CD4-positive, alpha-beta T cell treated with Interleukin-1 beta for 1 hour (primary cell): Measurements from ENCODE around the gene YWHAQ.

Experiments
- DNase-seq, 2 donors: peaks; one replicate each; pipeline ENCODE4 v3.0.0-alpha.2; 2020 to 2022

Gene YWHAQ

DNA sequence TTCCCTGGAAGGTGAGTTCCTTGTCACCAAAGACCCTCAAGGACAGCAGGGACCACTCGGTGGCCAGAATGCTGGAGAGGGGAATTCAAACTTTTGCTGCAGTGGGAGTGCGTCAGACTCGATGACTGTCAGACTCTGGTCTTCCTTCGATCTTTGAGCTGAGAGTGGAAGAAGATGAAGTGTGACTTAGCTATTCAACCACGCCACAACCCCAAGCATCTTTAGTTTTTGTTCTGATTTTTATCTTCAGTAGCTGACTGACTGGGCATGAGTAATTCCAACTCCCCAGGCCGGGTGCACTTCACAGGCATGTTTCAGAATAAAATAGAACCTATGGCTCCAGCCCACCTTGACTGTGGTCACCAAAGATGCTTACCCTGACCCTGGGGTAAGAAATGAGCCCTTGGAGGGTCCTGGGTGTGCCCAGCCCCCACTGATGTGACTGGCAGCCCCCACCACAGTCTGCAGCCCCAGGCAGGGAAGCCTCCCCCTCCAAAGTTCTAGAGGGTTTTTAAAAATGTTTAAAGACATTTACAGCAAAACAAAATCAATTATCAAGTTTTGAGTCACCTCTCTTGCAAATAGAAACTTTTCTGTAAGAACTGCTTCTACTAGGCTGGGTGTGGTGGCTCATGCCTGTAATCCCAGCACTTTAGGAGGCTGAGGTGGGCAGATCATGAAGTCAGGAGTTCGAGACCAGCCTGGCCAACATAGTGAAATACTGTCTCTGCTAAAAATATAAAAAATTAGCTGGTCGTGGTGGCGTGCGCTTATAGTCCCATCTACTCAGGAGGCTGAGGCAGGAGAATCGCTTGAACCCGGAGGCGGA is 24.9 kb upstream of the YWHAQ start:
- peak in 1 of 2 donors; percentile 17 for DNase-seq

DNA sequence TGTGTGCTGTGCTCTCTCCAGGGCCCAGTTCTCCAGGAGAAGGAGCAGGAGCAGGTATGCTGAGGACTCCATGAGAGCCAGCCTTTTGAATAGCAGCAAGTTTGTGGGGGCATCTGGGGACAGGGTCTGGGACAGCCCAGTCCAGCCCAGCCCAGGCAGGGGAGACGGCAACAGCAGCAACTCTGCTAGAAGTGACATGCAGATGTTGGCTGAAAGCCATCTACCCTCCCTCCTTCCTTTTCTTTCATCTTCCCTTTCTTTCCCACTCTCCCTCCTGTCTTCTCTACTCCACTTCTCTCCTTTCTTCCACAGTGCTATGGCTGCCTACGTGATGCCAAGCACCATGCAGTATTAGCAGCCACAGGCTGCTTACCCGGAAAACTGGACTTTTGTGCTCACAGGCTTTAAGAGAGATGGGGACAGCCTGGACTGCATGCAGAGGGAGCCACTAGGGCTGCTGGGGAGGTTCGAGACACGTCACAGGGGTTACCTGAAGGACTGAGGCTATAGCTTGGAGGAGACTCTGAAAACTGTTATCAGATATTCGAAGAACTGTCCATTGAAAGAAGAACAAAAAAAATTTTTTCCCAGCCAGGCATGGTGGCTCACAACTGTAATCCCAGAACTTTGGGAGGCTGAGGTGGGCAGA is 23.8 kb upstream of the YWHAQ start:
- DNase-seq: no peak

DNA sequence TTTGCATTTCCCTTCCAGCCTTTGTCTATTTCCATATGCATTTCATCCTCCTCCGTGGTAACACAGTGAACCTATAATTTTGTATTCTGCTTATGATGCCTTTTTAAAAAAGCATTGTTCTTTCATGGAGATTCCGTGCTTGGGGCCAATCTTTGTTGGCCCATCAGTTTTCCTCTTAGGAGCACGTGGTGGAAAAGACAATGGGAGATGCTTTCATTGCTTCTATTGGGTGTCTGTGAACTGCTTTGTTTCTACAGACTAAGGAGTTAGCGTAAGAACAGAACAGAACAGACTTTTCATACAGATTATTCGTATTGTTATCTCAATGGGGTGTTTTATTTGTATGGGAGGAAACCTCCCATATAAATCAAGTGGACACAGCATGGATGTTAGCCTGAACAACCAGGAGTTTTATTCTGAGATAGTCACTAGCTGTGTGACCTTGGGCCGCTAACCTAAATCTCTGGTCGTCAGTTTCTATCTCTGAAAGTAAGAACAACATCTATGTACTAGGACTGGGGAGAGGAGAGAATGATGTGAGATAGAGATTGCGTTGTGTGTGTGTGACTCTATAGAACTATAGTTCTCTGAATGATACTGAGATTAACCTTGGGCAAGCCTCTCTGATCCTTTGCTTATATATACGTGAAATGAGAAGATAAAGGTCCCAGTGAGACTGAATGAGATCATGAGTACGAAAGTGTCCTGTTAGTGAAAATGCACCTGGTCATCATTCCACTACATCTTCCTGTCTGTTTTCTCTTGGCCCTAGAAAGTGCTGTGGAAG is 22.9 kb upstream of the YWHAQ start:
- DNase-seq: no peak

DNA sequence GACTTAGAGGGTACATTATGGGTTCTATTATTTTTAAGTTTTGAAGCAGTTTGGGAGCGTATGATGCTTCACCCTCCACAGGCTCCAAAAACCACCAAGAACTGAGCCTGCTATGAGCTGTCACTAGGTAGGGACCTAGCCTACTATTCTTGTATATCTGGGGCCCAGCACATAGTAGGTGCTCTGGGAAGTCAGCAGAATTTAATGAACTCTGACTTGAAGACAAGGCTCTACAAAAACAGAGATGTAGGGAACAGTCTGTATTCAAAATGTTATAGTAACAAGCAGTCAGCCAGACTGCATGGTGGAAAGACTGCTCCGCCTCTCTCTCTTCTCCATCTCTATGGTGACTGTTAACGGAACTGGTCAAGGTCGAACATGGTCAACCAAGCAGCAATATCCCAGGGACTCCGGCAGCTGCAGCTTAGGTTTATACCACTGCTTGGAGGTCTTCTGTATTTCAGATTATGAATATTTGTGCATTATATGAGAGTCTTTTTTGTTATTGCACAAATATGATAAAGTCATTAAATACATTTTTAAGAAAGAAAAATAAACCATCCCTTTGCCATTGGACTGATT is 22.2 kb upstream of the YWHAQ start:
- DNase-seq: no peak

DNA sequence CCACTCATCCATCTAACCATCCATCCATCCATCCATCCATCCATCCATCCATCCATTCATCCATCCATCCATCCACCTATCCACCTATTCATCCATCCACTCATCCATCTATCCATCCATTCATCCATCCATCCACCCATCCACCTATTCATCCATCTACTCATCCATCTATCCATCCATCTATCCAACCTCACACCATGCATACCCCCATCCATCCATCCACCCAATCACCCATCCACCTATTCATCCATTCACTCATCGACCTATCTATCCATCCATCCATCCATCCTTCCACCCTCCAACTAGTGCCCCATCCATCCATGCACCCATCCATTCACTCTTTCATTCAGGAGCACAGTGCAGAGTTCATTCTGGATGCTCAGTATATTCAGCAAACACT is 21.5 kb upstream of the YWHAQ start:
- DNase-seq: no peak

DNA sequence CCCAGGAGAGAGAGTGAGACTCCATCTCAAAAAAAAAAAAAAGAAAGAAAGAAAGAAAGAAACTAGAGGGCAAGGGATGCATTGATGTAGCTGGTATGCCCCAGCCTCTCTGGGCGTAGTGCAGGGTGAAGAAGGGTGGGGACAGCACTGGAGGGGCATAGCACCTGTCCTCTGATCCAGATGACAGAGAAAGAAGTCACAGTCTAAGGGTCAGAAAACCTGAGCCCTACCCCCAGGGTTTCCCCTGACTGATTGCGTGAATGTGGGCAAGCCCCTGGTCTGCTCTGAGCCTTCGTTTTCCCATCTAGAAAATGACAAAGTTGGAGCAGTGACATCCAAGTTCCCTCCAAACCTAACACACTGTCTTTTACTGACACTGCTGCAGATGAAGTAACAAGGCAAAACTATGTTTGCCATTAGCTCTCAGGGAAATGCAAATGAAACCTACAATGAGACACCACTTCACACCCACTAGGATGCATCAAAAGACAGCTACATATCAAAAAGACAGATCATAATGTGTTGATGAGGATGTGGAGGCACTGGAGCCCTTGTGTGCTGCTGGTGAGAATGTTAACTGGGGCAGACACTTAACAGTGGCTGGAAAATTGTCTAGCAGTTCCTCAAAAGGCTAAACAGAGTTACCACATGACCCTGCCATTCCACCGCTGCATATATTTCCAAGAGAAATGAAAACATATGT is 19.5 kb upstream of the YWHAQ start:
- no peak for DNase-seq

DNA sequence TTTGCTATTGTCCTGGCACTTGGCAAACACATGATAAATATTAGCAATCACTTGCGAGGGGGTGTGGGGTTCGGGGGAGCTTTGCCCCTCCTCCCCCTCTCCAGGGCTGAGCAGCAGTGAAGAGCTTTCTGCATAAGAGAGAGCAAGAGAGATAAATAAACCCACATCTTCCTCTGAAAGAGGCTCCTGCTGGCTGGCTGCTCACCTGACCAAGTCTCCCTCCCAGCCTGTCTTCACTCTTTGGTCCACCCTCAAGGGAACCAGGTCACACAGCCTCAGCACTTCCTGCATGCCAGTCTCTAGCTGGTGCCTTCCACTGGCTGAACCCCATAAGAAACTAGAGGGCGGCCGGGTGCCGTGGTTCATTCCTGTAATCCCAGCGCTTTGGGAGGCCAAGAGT is 18.5 kb upstream of the YWHAQ start:
- DNase-seq: no peak

DNA sequence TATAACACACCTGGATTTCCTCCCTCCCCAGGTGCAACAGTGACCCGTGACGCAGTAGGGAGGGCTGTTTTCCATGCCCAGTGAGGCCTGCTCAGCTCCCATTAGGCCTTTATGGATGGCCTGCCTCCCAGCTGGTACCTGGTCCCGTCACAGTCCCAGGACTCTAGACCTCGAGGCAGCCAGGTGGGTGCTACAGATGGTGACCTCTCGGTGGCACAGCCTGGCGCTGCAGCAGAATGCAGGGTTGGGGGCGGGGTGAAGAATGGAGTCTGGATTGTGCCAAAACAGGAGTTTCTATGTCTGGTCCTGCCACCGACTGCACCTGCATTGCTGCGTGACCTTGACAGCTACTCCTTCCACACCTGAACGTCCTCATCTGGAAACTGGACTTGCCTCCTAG is 18.0 kb upstream of the YWHAQ start:
- DNase-seq: no peak

DNA sequence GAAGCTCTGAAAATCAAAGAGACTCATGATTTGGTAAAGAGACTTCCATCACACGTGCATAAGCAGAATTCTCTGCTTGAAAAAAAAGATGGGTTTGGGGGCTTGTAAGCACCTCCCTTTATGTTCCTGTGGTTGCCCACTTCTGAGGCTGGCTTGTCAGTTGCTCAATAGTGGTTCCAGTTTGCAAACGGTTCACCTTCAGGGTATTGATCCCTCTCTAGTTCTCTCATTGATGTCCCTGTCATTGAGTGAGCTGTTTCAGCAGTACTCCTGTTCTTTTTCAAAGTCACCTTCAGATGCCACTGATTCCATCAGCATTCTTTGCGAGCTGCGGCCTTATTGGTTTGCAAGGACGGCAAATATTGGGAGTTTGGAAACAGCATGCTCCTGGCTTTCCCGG is 17.1 kb upstream of the YWHAQ start:
- DNase-seq: no peak

DNA sequence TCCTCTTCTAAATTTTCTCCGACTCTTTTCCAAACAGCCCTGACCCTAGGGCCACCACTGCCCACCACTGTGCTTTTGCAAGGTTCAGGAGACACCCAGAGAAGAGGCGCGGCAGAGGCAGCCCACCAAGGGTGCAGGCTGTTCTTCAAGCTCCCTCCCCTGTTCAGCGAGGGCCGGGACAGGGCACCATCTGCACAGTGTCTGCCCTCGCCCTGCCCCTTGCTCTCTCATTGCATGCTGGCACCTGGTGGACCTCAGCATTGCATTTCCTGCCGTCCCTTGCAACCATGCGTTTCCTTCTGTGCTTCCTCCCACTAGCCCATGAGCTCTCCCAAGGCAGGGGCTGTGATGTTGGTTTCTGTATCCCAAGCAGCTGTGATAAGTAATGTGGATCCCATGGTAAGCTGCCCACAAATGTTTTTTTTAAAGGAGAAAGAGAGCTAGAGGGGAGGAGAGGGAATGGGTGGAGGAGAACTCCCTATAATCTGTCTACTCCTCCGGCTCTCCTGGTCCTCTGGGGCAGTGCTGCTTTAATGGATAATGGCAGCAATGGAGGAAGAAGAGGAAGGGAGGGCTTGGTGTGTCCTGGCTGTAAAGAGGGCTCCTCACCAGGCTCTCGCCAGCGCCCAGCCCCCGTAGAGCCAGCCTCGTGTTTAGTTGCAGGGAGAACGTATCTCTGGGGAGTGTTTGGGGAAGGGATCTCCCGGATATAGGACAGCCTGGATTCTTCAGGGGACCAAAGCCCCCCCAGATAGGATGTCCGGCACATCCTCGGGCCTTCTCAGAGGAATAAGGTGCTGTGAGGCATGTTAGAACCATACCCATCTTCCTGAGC is 15.6 kb upstream of the YWHAQ start:
- no peak for DNase-seq

DNA sequence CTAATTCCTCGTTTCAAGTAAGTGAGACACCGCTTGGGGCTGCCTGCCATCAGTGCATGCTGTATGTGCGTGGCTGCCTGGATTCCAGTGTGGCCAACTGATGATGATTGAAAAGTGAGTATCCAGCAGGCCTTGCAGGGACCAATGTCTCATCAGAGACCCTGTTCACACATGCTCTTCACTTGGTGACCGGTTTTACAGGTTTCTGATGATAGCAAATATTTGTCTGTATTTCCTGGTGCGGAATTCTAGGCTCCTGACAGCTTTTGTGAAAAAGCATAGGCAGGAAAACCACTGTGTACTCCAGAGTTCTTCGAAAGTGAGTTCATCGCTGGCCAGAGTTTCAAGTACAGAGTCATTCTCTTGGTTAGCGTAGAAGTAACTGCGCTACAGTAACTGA is 13.8 kb upstream of the YWHAQ start:
- no peak for DNase-seq

DNA sequence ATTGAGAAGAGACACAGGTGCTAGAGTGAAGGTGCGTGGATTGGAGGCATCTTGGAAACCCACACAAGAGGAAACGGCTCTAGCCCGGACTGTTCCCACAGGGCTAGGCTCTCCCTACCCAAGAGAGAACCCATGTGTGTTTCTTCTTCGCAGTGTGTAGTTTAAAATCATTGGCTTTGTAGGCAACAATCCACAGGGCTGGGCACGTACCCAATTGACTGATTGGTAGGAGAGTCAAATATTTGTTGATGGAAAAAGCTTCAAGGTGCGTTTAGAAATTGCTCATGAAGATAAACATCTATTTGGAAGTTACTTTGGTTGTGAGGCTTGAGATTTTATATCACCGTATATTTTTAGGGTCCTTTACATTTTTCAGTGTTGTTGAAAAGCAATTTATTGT is 13.2 kb upstream of the YWHAQ start:
- DNase-seq: no peak

DNA sequence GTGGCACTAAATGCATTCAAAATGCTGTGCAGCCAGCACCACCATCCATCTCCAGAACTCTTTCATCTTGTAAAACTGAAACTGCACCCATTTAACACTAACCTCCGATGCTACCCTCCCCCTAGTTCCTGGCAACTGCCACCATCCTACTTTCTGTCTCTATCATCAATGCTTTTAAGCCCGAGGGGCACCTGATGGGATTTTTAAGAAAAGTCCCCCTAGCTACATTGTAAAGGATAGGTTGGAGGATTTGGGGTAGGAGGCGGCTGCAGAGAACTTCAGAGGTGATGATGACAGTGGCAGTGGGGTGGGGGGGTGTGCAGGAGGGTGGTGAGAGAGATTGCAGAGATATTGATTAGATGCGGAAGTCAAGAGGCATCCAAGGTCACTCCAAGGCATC is 10.8 kb upstream of the YWHAQ start:
- DNase-seq: peak in 1 of 2 donors; percentile 25

DNA sequence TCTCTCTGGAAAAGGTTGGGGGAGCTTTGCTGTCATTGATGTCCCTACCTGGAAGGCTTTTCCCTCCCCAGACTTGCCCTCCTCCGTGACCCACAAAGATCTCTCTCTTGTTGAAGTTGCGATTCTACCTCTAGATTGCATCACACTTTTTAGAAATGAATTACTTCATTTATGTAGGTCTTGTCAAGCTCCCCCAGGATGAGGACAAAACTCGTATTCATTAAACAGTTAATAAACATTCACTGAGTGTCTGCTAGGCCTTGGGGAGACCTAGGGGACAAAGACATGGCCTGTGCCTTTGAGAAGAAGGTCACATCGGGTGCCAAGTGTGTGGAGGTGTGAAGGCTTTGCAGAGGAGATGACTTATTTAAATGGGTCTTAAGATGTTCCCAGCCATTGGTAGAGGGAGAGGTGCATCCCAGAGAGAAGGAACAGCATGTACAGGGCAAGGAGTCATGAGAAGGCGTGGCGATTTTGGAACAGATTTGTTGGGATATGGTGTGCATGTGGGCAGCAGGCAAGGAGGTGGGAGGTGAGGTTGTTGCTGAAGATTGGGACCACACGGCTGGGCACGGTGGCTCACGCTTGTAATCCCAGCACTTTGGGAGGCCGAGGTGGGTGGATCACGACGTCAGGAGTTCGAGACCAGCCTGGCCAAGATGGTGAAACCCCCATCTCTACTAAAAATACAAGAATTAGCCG is 9.8 kb upstream of the YWHAQ start:
- DNase-seq: no peak

DNA sequence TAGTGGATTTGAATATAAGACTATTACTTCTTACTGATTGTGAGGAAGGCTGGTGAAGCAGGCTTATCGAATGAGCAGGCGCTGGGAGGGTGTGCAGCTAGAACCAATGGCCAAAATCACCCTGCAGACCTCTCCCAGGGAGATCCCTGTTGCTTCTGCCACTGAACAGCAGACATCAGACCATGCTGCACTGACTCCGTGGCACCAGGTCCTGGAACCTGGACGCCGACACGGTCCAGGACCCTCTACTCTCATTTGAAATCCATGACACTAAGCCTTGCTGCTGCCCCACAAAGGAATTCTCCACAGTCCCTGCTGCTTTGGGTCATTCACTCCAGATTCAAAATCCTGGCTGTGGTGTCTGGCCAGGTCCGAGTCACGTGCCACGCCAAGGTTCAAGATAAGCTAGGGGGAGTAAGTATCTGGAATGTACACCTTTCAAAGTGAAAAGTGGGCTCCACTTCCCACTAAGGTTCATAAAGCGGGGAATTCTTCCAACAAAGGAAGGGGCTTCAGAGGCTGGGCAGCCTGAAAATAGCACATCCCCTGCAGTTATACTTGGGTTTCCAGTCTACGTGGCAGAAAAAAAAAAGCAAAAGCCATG is 9.0 kb upstream of the YWHAQ start:
- no peak for DNase-seq

DNA sequence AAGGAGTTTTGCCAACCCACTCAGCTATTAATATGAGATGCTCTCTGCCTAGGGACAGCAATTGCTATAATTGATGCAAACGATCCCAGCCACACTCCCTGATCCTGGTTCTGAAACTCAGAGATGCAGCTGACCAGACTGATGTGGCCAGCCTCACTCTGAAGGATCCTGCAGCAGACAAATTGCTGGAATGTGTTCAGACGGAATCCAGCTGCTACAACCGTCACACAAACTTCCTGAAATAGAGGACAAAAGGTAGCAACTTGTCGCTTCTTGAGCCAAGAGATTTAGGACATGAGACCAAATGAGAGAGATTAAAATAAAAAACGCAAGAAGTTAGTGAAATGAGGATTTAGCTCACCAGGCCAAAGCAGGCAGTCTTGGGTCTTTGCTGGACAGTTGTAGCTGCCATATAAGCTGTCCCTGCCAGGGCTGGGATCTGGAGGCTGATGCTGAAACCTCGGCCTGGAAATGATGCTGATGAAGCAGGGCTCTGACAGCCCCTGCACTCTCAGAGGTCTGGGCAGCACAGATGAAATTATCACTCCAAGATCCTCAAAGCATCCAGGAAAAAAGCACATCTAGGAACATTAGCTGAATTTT is 8.3 kb upstream of the YWHAQ start:
- DNase-seq: no peak

DNA sequence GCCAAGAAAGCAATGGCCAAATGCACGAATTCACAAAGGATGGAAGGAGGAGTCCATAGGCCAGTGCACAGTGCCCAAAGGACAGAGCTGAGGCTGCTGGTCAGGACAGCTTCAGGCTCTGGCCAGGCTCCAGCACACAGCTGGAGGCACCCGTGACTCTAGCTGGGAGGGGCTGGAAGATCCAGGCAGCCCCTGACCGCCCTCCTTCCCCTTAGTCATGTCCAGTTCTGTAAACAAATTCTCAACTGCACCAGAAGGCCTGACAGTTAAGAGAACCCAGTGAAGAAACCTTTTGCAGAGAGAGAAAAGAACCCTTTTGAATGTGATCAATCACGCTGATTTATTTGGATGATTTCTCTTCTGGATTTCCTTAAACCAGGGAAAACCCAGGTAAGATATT is 7.7 kb upstream of the YWHAQ start:
- DNase-seq: no peak

DNA sequence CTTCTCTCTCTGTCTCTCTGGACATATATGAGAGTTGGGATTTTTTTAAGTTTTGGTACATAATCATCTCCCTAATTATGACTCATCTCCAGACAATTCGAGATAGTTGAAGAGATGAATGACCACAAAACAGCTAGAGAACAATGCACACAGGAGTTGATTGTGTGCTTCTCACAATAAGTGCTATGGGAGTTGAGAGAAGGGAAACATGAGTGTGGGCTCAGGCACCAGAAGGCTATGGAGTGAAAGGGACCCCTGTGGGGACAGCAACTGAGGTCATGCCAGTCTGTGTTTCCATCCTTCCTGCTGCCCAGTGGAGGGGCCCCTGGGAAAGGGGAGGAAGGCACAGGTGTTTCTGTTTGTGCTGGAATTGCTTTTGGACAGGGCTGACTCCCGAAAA is 6.5 kb upstream of the YWHAQ start:
- no peak for DNase-seq

DNA sequence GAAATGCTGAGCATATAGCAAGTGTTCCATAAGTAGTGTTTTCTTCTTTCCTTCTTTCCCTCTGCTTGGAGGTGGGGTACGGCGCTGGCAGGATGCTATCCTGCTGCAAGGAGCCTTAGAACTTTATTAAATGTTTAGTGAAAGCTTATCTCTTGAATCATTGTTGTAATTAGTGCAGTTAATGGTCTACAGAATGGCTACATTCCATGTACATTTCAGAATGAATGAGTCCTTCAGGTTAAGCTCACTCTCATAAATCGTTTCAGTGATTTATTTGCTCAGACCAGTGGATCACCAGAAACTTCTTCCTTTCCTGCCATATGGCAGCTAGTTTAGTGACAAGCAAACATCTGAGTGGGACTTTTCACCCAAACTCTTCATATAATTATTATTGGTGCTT is 3.3 kb upstream of the YWHAQ start:
- DNase-seq: no peak
